ENCODE results near the gene FOXC1. TPM values are rescaled to one million over a fixed set of nuclear protein-coding genes. Genes with fewer than 3 reads are reported as not detected.

Gene FOXC1
- total and polyA plus RNA-seq, 10 of the 15 experiments (the other 5 are each of a cell fraction or from before 2014, with no cell fraction given) = 0.13 to 1.5 (median 0.48) TPM; not detected in 2

DNA sequence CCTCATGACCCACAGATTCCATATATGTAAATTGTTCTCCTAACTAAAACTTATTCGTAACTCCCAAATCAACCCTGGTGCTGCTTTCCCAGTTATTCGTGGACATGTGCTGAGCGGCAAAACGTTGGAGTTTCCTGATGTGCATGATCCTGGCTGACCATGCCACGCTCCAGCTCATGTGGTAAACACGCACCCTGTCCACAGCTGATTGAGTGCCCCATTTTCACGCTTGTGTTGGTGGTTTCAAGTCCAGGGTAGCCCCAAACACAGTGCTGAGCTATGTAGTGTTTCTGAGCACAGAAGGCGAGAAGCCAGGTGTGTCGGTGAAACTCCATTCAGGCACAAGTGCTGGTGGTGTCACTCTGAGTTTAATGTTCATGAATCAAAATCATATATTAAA lies 19.1 kb upstream of the FOXC1 start:
- Histone ChIP-seq H3K27me3 (replicated peaks in 1 of 2; ENCODE audit: control insufficient read depth in 2 of 2, insufficient read depth in 2 of 2, low read length in 1 of 2) (peaks cover 0 to 1% of the 10 kb centered on the region in 2 experiments; a peak in 1 of 4 replicates), H4K20me1 (ENCODE audit: control insufficient read depth, insufficient read depth) (no peaks in the 10 kb centered on the region), H3K27ac (ENCODE audit: control insufficient read depth, insufficient read depth) (no peak overlapping the region), H3K9ac (ENCODE audit: control insufficient read depth, insufficient read depth, low read length) (no peak overlapping the region), H3K36me3 (ENCODE audit: control insufficient read depth in 2 of 2, insufficient read depth in 2 of 2, low read length in 1 of 2) (no peaks in the 10 kb centered on the region), H3K79me2 (ENCODE audit: control insufficient read depth, insufficient read depth, low read length) (no peaks in the 10 kb centered on the region), H3K9me3 (replicated peaks; ENCODE audit: control insufficient read depth, insufficient read depth, low read length) (no peaks in the 10 kb centered on the region; the same call in 2 of the 3 replicates), H3K4me1 (ENCODE audit: control insufficient read depth, insufficient read depth, low read length) (no peaks in the 10 kb centered on the region), H3K4me2 (ENCODE audit: control insufficient read depth, insufficient read depth) (no peak overlapping the region), H3K4me3 (no peak overlapping the region), H2AFZ (ENCODE audit: control insufficient read depth, low read depth, low read length) (no peak overlapping the region)
- WGBS (ENCODE audit: insufficient coverage, insufficient replicate concordance, low lambda C conversion rate, missing lambda C conversion rate) = 41% methylated on average over 9 of the region's 9 CpGs
- TF ChIP-seq CEBPB (IDR thresholded peaks at IDR 0.05; ENCODE audit: borderline replicate concordance in 1 of 2, low read depth in 2 of 2, low read length in 2 of 2) (no peak), TCF7 (IDR thresholded peaks at IDR 0.05; ENCODE audit: borderline replicate concordance) (no peak), TCF12 (IDR thresholded peaks at IDR 0.05; ENCODE audit: low read depth, low read length) (no peak), HCFC1 (IDR thresholded peaks at IDR 0.05; ENCODE audit: low read length) (no peak), E4F1 (IDR thresholded peaks at IDR 0.05; ENCODE audit: borderline replicate concordance, partially characterized antibody) (no peak), SPI1 (IDR thresholded peaks at IDR 0.05; ENCODE audit: borderline replicate concordance, insufficient read depth, low read depth, low read length) (no peak), PAX8 (IDR thresholded peaks at IDR 0.05) (no peak), IRF4 (IDR thresholded peaks at IDR 0.05; ENCODE audit: low read depth, low read length) (no peak), CHD4 (IDR thresholded peaks at IDR 0.05) (no peak), NR2F1 (conservative IDR thresholded peaks at IDR 0.05) (no peak), HDAC6 (IDR thresholded peaks at IDR 0.05; ENCODE audit: unreplicated experiment) (no peak), TBL1XR1 (IDR thresholded peaks at IDR 0.05; ENCODE audit: low read depth, low read length) (no peak)
- no peak for ATAC-seq
- no TSS peak for BruUV-seq (replicated peaks)
- RAD21 ChIA-PET (ENCODE audit: unreplicated experiment) = no interaction called here
- SMC1A ChIA-PET (ENCODE audit: uncharacterized antibody, unreplicated experiment) = interaction anchor here (1.1 kb wide), 1 partner anchor 154 kb away, joined by 3 read pairs; no protein-coding TSS in a partner anchor
- DNase-seq (ENCODE audit: low read depth, low spot score) = no peak
- in situ Hi-C loops (cut with MboI) = loop anchor here (5.0 to 25.0 kb wide), 3 partner anchors 762 to 1347 kb away; partner anchors contain the start of gene MYLK4
- CTCF ChIA-PET = interaction anchor here (1.1 kb wide), 1 partner anchor 514 kb away, joined by 3 read pairs; no protein-coding TSS in a partner anchor
- no peak for FAIRE-seq
- intact Hi-C loops (cut with micrococcal nuclease; ENCODE audit: unreplicated experiment) = loop anchor here (10.0 kb wide), 1 partner anchor 854 kb away; no protein-coding TSS in a partner anchor
- POLR2A ChIA-PET = no interaction called here

Measured in GM12878 (cell line).